GM18502 (cell line): ENCODE results near the gene NRG3.

Experiments
- ATAC-seq: cut with Tn5 transposase; IDR thresholded peaks from one replicate; pipeline ENCODE4 v1.9.1; 2021; ENCODE audit warnings: mild to moderate bottlenecking; ENCODE audit not compliant: unreplicated experiment, poor library complexity

Gene NRG3

DNA sequence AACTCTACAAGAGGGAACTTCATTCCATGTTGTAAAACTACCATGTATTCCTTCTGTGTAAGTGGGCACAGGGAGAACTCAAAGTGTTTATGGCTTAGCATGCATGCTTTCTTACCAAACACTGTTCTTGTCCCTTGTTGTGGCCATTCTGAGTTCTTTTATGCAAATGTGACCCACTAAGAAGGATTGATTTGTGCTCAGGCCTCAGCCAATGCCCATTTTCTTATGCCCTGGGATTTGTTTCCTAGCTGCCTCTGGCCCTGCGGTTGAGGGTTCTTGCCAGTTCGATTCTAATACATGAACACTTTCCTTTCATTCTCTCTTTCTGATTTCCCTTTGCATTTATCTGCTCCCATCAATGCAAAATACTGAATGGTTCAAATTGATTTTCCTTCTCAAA, 316.7 kb downstream of the NRG3 start:
- no peak for ATAC-seq

DNA sequence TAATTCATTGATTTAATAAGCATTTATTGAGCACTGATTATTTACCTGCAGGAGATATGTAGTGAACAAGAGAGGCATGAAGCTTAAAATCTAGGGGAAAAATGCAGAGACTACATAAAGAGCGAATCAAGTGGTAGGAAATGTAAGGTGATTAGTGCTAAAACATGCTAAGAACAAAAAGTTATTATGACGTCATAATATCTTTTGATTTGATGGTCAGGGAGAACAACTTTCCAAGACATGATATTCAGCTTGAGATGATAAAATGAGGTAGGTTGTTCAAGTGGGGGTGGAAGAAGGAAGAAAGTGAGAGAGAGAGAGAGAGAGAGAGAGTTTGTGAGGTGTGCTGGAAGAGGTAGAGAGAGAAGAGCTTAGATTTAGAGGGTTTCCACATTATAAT, 317.7 kb downstream of the NRG3 start:
- no peak for ATAC-seq

DNA sequence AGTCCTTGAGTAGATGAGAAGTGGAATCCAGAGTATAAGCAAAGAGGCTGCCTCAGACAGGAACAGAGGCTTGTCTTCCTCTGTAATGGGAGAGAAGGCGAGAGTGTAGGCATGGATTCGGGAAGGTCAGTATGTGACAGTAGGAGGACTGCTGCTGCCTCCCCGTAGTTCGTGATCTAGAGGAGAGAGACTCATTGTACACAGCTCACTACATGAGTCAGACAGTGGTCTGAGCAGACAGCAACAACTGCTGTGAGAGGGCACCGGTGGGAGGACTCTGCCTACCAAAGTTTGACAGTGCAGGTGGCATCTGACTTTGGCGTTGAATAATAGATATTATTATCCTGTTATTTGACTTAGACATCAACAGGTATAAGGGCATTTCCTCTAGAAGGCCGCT, 319.4 kb downstream of the NRG3 start:
- ATAC-seq, result no peak

DNA sequence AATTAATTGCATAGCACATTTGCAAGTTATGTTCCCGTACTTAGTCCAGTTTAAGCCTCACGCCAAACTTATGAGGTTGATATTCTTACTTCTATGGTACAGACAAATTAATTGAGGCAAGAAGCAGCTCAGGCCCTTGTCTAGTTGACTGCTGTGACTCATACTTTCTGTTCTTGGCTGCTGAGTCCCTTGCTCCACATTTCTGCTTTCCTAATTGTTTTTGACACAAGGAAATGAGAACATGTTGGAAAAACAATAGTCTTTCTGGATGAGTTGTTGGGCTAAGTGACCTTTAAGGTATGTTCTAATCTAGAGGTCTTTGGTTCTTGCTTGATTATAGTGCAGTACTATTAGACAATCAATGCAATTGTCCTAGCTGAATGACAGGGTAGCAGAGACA, 331.8 kb downstream of the NRG3 start:
- ATAC-seq, result no peak

DNA sequence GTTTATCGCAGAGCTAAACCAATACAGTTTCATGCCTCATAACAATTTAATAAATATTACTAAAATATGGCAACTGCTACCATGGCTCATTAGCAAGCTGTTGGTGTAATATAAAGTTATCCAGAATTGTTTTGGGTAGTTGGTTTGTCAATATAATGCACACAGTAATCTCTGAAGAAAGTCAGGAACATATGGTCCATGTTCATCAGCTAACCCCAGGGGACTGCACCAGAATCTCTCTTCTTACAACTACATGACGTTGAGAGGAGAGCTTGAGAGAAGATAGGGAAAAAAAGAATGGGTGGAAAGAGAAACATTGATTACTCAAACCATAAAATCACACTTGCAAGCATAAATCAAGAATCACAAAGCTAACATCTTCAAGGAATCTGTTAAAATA, 333.7 kb downstream of the NRG3 start:
- no peak for ATAC-seq

DNA sequence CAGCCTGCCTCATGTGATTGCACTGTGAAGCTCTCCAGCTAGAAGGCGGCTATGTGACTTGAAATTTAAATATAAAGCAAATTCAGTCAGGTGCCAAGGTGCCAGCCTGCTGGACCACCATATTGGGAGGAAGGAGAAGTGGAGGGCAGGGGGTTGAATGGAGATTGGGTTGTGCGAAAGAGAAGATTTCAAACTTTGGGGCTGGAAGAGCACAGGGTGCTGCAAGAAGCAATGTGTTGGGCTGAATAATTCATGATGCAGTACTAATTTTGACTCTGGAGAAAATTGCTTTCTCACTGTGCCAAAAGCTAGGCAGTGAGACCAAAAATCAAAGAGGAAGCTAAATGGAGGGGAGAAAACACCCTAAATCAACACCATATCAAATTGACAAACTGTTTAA, 335.3 kb downstream of the NRG3 start:
- no peak for ATAC-seq

DNA sequence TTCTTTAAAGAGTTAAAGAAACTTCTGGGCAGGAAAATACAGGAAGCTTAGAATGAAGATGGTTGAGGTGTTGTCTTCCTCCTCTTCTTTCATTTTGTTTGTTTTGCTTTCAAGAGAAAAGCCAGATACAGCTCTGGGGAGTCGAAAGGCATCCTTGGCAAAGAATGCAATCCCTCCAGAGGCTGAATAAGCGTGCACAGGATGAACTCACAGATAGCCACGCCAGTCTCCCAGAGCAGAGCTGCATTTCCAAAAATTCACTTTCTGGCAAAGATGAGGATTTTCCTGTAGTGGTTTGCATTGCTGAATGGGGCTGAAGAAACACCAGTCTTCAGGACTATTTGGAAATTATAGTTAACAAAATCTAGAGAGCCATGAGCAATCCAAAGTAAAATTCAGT, 336.4 kb downstream of the NRG3 start:
- ATAC-seq, result no peak

DNA sequence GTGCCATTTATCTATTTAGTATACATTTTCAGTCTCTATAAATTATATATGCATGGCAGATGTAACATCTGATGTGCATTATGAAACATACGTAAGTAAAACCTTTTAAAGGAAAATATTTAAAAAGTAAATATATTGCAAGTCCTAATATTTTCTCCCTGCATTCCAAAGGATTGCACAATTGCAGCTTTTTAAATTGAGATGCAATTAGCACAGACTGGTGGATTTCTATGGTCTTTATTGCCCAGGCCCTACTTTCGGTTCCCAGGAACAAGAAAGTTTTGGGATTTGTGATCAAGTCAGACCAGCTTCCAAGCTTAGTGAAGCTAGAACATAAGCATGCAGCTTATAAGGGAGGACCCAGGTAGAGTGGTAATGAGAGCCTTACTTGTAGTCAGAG, 337.8 kb downstream of the NRG3 start:
- no peak for ATAC-seq

DNA sequence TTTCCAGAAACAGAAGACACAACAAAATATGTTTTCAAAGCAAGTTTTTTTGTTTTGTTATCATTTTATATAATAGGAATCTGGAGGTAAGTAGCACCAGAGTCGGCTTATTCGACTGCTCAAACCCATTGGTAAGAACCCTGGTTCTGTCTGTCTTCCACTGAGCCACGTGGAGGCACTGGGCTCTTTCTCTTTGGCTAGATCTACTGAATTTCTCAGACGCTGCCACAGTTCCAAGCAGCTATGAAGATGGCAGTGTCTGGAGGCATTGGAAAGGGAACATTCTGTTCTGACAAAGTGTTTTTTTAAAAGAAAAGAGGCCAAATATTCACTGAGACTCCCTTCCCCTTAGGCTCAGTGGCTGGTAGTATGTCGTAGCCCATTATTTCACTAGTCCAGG, 338.8 kb downstream of the NRG3 start:
- no peak for ATAC-seq

DNA sequence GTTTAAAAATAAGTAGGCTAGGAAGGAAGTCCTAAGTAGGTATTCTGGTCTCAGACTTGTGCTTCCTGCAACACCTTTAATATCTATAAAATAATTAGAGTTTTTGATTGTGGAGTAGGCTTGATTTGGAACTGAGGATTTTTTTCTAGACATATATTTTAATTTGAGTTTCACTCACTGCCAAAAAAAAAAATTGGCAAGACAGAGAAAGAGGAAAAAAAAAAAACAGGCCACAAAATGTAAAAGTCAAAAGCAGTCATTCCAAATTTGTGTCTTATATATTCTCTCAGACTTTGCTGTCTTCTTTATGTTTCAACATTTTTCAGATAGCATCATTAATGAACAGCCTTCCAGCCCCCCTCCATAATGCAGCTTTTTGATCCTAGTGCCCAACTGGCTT, 346.1 kb downstream of the NRG3 start:
- ATAC-seq, result no peak

DNA sequence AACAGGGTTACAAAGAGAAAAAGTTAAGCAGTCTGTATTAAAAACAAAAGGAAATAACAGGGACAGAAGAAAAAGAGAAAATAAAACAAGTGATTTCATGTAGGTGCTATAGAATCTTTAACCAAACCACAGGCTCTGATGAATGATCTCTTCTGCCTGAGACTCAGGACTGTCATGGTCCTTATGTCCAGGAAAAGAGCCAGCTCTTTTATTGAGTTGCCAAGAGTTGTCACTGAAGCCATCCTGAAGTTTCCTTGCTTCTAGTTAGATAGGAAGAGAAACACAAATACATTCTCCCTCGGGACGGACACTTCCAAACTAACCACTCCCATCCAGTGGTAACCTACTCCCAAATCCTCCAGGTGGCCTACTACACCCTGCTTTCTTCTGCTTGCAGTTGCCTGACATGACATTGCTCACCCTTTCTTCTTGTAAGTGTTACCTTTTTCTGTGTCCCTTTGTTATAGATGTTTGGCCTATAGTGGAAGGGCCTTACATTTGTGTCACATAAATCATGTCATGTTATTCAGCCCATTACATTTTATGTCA, 346.7 kb downstream of the NRG3 start:
- no peak for ATAC-seq

DNA sequence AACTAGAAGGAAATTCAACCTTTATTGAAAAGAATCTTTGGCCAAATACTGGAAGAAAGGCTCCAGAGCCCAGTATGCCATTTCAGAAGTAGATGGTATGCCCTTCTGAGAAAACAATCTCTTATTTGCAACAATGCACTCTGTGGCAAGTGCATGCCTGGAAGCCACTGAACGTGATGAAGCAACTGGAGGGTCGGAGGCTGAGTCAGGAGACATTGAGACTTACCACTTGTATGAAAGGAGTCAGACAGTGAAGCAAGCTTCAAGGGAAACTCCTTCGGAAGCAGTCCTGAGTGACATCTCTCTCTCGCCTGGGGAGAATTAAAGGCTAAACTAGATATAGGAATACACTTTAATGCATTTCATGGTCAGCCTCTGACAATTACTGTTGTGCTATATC, 353.7 kb downstream of the NRG3 start:
- ATAC-seq, result no peak

DNA sequence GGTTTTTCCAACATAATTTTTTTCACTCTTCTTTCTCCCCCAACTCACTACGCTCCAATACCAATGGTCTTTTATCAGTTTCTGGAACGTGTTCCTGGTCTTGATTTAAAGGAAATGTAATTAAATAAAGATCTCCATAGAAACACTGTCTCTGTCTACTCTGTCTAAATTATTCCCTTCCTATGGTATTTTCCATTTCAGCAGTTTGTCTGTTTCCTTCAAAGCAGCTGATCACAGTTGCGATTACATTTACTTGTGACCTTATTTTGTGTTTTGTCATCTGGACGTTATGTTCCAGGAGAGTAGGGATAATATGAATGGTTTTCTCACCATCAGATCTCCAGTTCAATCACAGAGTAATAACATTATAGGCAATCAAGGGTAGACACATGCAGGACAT, 359.2 kb downstream of the NRG3 start:
- no peak for ATAC-seq

DNA sequence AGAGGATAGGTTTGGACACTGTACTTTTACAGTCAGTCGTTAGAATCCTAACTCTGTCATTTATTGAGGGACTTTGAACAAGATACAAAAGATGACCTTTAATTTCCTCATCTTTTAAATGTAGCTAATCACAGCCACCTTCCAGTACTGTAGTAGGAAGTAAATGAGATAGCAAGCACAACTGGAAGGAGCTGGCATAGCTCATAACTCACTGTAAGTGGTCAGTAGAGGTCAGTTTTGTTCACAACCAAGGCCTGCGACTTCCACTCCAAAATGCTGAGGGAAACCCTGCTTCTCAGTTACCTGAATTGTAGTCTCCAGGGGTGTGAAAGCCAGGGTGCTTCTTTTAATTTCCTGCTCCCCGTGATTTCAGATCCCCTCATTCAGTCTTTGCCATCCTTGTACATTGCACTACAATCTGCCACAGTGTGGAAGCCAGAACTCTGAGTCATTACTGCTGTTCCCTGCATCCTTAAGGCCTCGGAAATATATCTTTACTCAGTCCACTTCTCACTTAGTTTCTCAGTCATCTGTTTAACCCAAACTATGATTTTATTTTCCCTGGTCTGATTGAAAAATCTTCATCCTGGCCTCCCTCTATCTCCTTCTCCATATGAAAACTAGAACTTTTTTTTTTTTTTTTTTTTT, 361.2 kb downstream of the NRG3 start:
- ATAC-seq, result no peak

DNA sequence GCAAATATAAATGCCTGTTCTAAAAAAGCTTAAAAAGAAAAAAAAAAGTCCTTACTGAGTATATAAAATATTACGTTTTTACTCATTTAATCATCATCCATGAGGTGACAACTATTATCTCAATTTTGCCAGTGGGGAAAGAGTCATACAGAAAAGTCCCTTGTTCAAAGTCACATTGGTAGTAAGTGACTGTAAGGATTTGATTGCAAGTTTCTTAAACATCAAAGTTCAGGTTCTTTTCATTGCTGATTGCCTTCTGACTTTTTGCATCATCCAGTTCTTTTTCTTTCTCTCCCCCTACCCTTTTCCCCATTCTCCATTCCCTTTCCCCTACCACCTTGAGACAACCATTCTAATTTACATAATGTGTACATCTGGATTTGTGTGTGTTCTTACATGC, 363.3 kb downstream of the NRG3 start:
- no peak for ATAC-seq

DNA sequence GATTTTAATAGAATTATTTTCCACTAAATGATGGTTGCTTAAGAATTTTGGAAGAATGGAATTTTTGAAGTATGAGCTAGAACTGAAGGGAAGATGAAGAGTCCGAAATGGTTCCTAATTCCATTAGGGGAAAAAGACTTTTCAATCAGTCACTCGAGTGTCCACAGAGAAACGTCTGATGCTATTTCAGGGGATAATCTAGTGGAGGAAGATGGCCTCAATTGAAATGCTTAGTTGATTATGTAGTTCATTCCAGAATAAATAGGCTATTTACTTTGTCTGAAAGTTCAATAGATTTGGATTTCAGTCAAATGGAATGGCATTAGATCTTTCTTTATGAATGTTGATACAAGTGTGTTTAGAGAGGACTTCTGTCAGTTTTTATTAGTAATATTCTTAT, 365.4 kb downstream of the NRG3 start:
- ATAC-seq, result no peak

DNA sequence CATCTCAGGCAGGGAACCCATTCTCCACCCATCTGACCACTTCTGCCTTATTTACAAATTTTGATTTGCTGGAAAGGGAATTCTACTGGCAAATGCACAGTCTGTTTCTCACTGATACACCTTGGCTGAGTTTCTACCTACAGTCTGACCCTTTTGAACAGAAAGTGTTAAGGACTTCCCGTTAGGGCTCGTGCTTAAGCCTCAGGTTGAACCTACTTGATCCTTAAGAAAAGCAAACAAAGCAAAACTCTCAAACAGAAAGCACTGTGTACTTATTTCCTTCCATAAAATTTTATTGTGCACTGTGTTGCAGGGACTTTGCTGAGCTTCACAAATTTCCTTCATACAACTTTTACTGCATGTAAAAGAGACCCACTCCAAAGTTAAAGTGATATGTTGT, 367.8 kb downstream of the NRG3 start:
- ATAC-seq, result no peak

DNA sequence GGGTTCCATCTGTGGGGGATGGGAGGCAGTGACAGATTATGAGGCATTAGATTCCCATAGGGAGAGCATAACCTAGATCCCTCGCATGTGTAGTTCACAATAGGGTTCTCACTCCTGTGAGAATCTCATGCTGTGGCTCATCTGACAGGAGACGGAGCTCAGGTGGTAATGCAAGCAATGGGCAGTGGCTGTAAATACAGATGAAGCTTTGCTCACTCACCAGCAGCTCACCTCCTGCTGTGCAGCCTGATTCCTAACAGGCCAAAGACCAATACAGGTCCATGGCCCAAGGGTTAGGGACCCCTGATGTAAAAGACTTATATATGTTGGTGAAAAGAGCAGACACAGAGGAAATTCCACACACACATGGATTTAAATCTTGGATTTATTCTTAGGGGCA, 370.2 kb downstream of the NRG3 start:
- no peak for ATAC-seq

DNA sequence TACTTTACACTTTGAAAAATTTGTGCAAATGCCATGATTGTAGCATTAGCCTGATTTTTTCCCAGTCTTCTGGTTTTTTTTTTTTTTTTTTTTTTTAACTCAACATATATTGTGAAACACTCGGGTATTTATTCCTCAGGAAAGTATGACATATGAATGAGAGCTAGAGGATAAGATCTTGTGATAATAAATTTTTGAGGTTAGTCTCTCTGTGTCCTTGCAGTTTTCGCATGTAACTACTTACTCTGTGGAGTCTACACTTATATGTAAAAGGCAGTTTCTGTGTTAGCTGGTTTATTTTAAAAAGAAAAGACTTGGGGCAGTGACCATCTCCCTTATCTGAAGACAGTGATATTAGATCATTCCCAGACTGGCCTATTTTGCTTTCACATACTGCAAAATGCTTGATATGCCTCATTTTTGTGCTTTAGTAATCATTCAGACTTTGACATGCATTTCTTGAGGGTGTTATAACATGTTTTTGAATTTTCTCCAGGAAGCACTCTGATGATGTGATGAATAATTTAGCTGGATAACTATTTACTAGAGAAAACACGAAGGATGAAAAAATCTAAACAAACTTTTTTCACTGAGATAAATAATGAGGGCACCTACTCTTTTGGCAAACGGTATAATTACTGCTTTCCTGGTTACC, 371.0 kb downstream of the NRG3 start:
- no peak for ATAC-seq

DNA sequence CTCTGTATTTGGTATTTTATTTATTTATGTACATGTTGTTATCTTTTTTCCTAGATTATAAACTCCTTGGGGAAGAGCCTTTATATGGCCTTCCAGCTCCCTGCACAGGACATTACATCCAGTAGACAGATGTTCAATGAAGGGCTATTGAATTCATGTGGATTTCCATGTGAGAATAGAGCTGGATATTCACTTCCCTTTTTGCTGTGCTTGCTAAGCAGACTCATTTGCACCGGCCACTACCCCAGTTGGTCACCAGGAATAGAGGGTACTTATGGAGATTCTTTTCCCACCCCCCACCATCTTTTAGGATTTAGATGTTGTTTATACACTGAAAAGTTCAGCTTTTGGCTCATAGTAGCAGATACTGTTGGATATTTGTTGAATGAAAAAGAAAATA, 374.1 kb downstream of the NRG3 start:
- ATAC-seq, result no peak

DNA sequence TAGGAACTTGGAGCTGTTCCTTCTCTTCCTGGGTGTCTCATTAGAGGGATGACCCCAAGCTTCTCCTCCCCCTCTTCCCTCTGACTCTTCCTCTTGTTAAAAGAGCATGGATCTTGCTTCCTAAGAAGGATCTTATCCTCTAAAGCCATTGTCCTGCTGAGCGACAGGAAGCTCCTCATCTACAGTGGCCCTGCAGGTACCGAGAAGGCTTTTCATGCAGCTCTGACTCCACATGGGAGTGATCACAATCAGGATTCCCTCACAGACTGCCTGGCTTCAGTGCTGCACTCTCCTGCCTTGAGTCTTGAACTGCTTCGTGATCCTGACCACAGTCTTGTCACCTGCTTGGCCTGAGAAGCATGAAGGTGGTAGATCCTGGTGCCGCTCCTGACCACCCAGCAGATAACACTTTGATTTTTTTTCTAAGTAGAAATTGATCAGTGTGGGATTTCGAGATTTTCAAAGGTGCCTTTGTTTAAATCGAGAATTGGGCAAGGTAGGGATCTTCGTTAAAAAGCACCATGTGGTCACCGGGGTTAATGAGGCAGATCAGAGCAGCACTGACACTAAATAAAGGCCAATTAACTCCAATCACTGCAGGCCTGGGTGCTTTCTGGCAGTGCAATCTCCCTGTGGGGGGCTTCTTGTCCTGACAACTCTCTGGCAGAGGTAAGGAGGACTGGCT, 376.4 kb downstream of the NRG3 start:
- no peak for ATAC-seq

DNA sequence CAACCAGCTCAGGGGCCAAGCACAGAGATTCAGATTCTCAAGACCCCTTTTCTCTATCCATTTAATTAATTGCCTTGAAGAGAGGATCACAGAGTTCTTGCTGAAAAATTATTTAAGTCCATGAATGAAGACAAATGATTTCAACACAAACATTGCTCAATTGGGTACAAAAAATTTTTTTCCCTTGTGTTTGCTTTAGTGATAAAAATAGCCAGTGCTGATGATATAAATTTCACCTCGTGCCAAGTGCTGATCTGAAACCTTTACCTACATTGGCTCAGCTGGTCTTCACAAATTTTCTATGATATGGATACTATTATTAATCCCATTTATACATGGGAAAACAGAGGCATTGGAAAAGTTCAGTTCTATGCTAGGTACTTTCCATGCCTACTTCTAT, 377.1 kb downstream of the NRG3 start:
- no peak for ATAC-seq
